GM13976 (cell line): ENCODE results near the gene KIF26A.

Experiments
- DNase-seq: peaks from one replicate; pipeline ENCODE4 v3.0.0; 2012; ENCODE audit warnings: low spot score
- CTCF ChIP-seq: IDR thresholded peaks from 2 replicates; pipeline ENCODE4 v1.5.1; 2012; ENCODE audit warnings: borderline replicate concordance, mild to moderate bottlenecking; ENCODE audit not compliant: insufficient read depth; ENCODE audit errors: extremely low read depth, missing control alignments, control extremely low read depth
- in situ Hi-C: fragments of 300-500 bp; cut with MboI; formaldehyde crosslinking; loops from one replicate; pipeline ENCODE4 v1.12.0; 2022; ENCODE audit warnings: low sequenced_read_pairs, mixed read lengths, inconsistent platforms; ENCODE audit not compliant: unreplicated experiment

Gene KIF26A

GRCh38 chr14:104132981-104133380 lies 5.4 kb upstream of the KIF26A start:
- DNase-seq: no peak
- in situ Hi-C loops: no loop called here
- no peak for TF ChIP-seq CTCF

GRCh38 chr14:104133496-104133895 lies 4.9 kb upstream of the KIF26A start:
- no peak for DNase-seq
- in situ Hi-C loops: no loop called here

GRCh38 chr14:104134061-104134965 lies 4.1 kb upstream of the KIF26A start:
- no peak for TF ChIP-seq CTCF
- no peak for DNase-seq
- in situ Hi-C loops: no loop called here

More at GRCh38 chr14:104133496-104133895, 4.9 kb upstream of the KIF26A start:
- TF ChIP-seq CTCF: no peak

GRCh38 chr14:104135121-104135903 lies 3.1 kb upstream of the KIF26A start:
- no peak for DNase-seq
- in situ Hi-C loops: no loop called here
- no peak for TF ChIP-seq CTCF

GRCh38 chr14:104135904-104136471 lies 2.4 kb upstream of the KIF26A start:
- in situ Hi-C loops: no loop called here
- TF ChIP-seq CTCF: no peak
- DNase-seq: no peak
